Mesangial cell (primary cell): ENCODE results near the gene GJD2. TPM values are rescaled to one million over a fixed set of nuclear protein-coding genes. Genes with fewer than 3 reads are reported as not detected.

Source experiments
- total RNA-seq: library from RNA; depleted of rRNA; stranded (reverse); fragments of >200 nt; gene quantifications from 2 replicates; pipeline ENCODE4 v1.2.3, GENCODE V29; 2015

Gene GJD2
- total RNA-seq = not detected in 2 replicates

DNA sequence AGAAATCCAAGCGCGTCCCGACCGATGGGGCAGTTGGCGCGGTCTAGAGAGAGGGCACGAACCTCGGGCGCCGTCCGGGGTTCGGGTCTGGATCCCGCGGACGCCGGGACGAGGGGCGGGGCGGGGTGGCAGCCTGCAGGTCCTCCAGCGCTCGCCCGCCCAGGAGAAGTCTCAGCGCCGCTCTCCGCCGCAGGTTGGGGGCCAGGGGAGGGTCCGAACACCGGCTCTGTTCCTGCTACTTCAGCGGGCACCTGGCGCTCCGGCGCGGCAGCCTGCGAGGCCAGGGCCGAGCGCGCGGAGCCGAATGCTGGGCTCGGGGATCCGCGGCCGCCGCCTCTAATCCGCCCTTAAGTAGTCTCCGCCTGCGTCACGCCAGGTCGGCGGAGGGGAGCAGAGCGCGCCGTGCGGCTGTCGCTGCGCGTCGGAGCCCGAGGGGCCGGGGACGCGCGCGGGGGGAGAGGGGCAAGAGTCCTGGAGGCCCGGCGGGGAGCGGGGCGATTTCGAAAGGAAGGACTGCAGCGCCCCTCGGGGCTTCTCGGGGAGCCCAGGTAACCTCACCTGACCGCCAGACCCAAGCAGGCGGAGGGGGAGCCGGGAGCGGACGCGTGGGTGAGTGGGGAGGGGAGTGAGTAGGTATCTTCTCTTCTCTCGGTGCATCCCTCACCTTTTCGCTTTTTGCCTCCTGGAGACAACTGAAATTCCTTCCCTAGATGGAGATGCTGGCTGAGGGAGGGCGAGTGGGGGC lies at the start of gene GJD2:
Gene GJD2, minus strand, starts transcription at position 325 of the 745 bp plus-strand sequence. CDS start 510 bp downstream, outside the sequence.

DNA sequence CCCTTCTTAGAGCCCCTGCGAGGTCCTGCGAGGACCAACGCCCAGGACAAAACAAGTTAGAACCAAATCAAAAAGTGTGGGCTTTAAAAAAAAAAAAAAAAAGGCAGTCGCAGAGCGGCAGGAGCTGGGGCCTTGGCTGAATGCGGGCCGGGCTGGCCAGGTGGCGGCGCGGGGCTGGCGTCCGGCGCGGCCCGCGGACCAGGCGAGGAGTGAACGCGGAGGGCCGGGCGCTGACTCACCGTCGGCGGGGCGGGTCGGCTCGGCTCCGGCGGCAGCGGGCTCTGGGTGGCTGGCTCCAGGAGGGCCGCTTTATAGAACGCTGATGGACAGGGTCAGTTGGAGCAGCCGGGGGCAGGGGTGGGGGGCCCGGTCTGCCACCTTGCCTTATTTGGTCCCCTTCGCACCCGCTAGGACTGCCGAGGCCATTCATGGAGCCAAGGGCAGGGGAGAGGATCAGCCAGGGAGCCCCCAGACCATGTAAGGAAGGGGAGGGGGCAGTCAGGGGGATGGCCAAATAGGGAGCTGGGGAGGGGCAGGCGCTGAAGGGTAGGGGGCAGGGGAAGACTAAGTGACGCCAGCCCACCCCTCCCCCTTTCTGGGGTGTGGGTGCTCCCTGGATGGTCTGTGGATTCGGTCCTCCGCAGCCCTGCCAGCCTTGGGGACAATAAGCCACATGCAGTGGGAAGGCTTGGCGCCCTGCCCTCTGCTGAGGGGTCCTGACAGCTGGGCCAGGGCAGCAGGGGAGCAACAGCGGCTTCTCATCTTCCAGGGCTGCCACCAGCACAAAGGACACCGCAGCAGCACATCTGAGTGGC lies 40.7 kb upstream of the GJD2 start, which contains the start of gene ACTC1:
Gene ACTC1, minus strand, starts transcription at position 283 of the 815 bp plus-strand sequence. CDS start 741 bp downstream, outside the sequence.

Other genes with a start within 250 kb of the GJD2 start
- 8.3 and 25.5 TPM in 2 replicates for gene GOLGA8B, start 171.3 kb downstream of the GJD2 start, total RNA-seq
- gene ACTC1, start 40.6 kb upstream of the GJD2 start, total RNA-seq = 0.65 TPM in 1 of 2 replicates, not detected in the other
- gene AQR, start 214.7 kb upstream of the GJD2 start, total RNA-seq = 13.9 and 15.8 TPM in 2 replicates
- 14.0 and 23.8 TPM in 2 replicates for gene ZNF770, start 233.3 kb upstream of the GJD2 start, total RNA-seq